A673 (cell line): Measurements from ENCODE around the gene EFCAB14. TPM values are rescaled to one million over a fixed set of nuclear protein-coding genes. Genes with fewer than 3 reads are reported as not detected.
"Not testable (repeated sequence)": the region's sequence is repeated elsewhere in the genome, so short reads cannot be mapped to it uniquely, and the experiment has no call there.

ENCODE experiments used
- BruUV-seq: library from RNA; stranded (reverse); fragments of 400-500 nt; replicated peaks from 2 replicates; lab custom pipeline; 2021; lab: Mats Ljungman, UMichigan
- CTCF ChIA-PET: fragments of 300-600 bp; sonication (Branson Sonifier 250); formaldehyde crosslinking; loops from one replicate; lab custom pipeline; 2022; ENCODE audit warnings: antibody characterized with exemption; lab: Charles Lee
- POLR2A ChIA-PET: fragments of 300-600 bp; sonication (Branson Sonifier 250); formaldehyde crosslinking; loops from one replicate; lab custom pipeline; 2022; ENCODE audit warnings: antibody characterized with exemption; ENCODE audit not compliant: low non-redundant PET; lab: Charles Lee
- DNase-seq: peaks from one replicate; pipeline ENCODE4 v3.0.0-alpha.2; 2015; ENCODE audit warnings: low spot score
- H3K27ac ChIP-seq: fragments of 200-600 bp; sonication (generic); 2 replicates; pipeline ENCODE4 v1.5.1; 2016; ENCODE audit warnings: mixed run types, low read depth, mild to moderate bottlenecking, mixed read lengths, antibody characterized with exemption, low read length; ENCODE audit not compliant: poor library complexity, severe bottlenecking
- H3K27me3 ChIP-seq: fragments of 200-600 bp; sonication (generic); replicated peaks from 2 replicates; pipeline ENCODE4 v1.6.1; 2017; ENCODE audit warnings: mixed run types, low read depth, mild to moderate bottlenecking, mixed read lengths, antibody characterized with exemption, low read length; ENCODE audit not compliant: insufficient read depth, poor library complexity
- H3K36me3 ChIP-seq: fragments of 200-600 bp; sonication (generic); 2 replicates; pipeline ENCODE4 v1.6.1; 2016; ENCODE audit warnings: mixed run types, mild to moderate bottlenecking, mixed read lengths, antibody characterized with exemption, low read length; ENCODE audit not compliant: insufficient read depth, poor library complexity, severe bottlenecking
- H3K4me1 ChIP-seq: fragments of 200-600 bp; sonication (generic); 2 replicates; pipeline ENCODE4 v1.6.1; 2017; ENCODE audit warnings: mixed run types, mild to moderate bottlenecking, mixed read lengths, antibody characterized with exemption, low read length; ENCODE audit not compliant: insufficient read depth, poor library complexity, severe bottlenecking
- H3K4me3 ChIP-seq: fragments of 200-600 bp; sonication (generic); 2 replicates; pipeline ENCODE4 v1.5.1; 2016; ENCODE audit warnings: low read depth, mixed run types, mild to moderate bottlenecking, mixed read lengths, low read length; ENCODE audit not compliant: poor library complexity, severe bottlenecking
- H3K9me3 ChIP-seq: fragments of 200-600 bp; sonication (generic); 2 replicates; pipeline ENCODE4 v1.6.1; 2016; ENCODE audit warnings: mixed run types, low read depth, mild to moderate bottlenecking, mixed read lengths, antibody characterized with exemption, low read length; ENCODE audit not compliant: poor library complexity, severe bottlenecking
- EZH2 ChIP-seq: fragments of 200-600 bp; sonication (generic); IDR thresholded peaks from 2 replicates; pipeline ENCODE4 v1.6.1; 2017; ENCODE audit warnings: borderline replicate concordance, low read depth, mild to moderate bottlenecking, mixed read lengths, antibody characterized with exemption, low read length; ENCODE audit not compliant: poor library complexity, severe bottlenecking
- intact Hi-C: fragments of 100-400 bp; cut with micrococcal nuclease; formaldehyde crosslinking; loops from one replicate; pipeline ENCODE4 v1.10.0; 2022; ENCODE audit not compliant: unreplicated experiment
- total RNA-seq: library from RNA; stranded (reverse); gene quantifications from 2 replicates; pipeline ENCODE4 v1.2.3, GENCODE V29; 2021
- TF ChIP-seq, protein P1 (sequence below): fragments of 300-800, 200-600 bp; sonication (generic); conservative IDR thresholded peaks from 2 replicates; pipeline ENCODE4 v1.5.1; 2017; ENCODE audit warnings: low read depth, mild to moderate bottlenecking, antibody characterized with exemption, low read length, moderate library complexity, mixed read lengths

Gene EFCAB14
- total RNA-seq, 1 experiment from 2014 or later = 39.8 TPM

DNA sequence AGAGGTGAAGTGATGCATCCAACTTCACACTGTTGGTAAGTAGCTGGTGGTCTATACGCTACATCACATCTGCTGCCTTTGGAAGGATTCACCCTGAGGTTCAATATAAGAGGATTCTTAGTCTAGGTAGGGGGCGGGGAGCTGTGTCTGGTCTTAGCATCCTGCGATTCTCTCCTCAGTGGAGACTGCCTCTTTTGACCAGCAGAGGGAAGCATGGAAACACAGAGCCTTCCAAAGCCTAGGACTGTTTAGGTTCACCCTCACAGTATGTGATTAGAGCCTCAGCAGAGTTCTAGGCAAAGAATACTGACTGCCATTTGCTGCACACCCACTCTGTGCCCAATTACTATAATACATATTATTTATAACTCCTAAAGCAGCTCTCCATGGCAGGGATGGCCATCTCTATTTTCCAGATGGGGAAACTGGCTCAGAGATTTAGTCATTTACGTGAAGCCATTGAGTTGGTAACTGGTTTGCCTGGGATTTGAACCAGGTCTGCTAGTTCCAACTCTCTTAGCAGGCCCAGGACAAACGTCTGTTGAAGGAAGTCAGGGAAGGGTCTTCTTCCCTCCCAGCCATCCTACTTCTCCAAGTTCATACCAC, 28.9 kb upstream of the EFCAB14 start:
- intact Hi-C loops = loop anchor here (10.0 kb wide), 1 partner anchor 247 kb away; no protein-coding TSS in a partner anchor
- Histone ChIP-seq H3K36me3 (no peaks in the 10 kb centered on the region), H3K4me1 (no peaks in the 10 kb centered on the region), H3K4me3 (no peak overlapping the region), H3K27ac (no peak overlapping the region), H3K9me3 (no peaks in the 10 kb centered on the region), H3K27me3 (peaks cover 55% of the 10 kb centered on the region)
- TF ChIP-seq EZH2 = no peak
- TF ChIP-seq, protein P1, sequence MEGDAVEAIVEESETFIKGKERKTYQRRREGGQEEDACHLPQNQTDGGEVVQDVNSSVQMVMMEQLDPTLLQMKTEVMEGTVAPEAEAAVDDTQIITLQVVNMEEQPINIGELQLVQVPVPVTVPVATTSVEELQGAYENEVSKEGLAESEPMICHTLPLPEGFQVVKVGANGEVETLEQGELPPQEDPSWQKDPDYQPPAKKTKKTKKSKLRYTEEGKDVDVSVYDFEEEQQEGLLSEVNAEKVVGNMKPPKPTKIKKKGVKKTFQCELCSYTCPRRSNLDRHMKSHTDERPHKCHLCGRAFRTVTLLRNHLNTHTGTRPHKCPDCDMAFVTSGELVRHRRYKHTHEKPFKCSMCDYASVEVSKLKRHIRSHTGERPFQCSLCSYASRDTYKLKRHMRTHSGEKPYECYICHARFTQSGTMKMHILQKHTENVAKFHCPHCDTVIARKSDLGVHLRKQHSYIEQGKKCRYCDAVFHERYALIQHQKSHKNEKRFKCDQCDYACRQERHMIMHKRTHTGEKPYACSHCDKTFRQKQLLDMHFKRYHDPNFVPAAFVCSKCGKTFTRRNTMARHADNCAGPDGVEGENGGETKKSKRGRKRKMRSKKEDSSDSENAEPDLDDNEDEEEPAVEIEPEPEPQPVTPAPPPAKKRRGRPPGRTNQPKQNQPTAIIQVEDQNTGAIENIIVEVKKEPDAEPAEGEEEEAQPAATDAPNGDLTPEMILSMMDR = peak; percentile 63
- peak; percentile 67 for DNase-seq
- POLR2A ChIA-PET = no interaction called here
- no TSS peak for BruUV-seq
- CTCF ChIA-PET = no interaction called here

DNA sequence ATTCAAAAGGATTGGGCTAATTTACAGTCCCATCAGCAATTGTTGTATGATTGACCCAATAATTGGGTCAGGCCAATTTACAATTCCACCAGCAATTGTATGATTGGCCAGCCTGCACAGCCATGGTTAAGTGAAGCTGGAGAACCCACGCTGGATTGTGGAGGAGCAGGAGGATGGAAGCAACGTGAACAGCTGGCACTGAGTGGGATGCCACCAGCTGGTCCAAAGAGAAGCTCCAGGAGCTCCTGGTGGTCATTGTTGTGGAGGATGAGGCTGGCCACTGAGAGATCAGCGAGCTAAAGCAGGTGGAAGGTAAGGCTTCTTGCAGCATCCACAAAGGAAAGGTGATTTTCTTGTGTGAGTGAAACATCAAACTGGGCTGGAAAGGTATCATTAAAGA, 23.2 kb upstream of the EFCAB14 start:
- Histone ChIP-seq H3K9me3 (no peaks in the 10 kb centered on the region), H3K36me3 (no peaks in the 10 kb centered on the region), H3K27me3 (peaks cover 67% of the 10 kb centered on the region), H3K27ac (no peak overlapping the region), H3K4me3 (no peak overlapping the region), H3K4me1 (no peaks in the 10 kb centered on the region)
- CTCF ChIA-PET = no interaction called here
- POLR2A ChIA-PET = no interaction called here
- TF ChIP-seq EZH2 = no peak
- TF ChIP-seq, protein P1 = no peak
- intact Hi-C loops = loop anchor here (10.0 kb wide), 1 partner anchor 253 kb away; no protein-coding TSS in a partner anchor
- BruUV-seq = no TSS peak
- no peak for DNase-seq

DNA sequence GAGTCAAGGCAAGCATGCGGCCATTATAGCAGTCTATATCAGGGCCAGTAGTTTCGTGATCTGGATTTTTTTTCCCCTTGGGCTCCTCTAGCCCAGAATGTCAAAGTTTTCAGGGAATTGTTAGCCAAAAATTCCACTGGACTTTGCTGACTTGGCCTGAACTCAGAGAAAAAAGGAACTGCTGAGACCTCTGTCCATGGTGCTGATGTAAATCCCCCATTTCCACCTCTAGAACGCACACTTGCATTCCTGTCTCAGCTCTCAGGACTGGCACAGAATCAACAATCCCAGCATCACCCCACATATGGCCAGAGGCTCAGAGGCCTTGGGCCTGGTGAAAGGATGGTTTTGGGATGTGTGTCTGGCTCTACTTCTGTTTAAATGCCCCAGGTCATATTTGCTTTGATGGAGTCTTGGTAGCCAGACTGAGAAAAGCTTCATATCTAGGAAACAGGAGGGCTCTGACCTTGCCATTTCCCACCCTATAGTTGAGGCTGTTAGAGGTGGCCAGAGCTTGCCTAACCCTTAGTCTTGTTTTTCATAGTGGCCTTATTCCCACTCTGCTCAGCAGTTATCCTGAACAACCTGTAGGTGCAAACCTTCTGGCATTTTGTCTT, 16.9 kb upstream of the EFCAB14 start:
- Histone ChIP-seq H3K27ac (no peak overlapping the region), H3K27me3 (peaks cover 15% of the 10 kb centered on the region), H3K36me3 (no peaks in the 10 kb centered on the region), H3K4me3 (no peak overlapping the region), H3K4me1 (no peaks in the 10 kb centered on the region), H3K9me3 (no peaks in the 10 kb centered on the region)
- no TSS peak for BruUV-seq
- peak; percentile 64 for DNase-seq
- CTCF ChIA-PET = interaction anchor here (0.6 kb wide), 1 partner anchor 293 kb away, joined by 4 read pairs; no protein-coding TSS in a partner anchor
- intact Hi-C loops = no loop called here
- no peak for TF ChIP-seq EZH2
- TF ChIP-seq, protein P1 = peak; percentile 50; the same call in 1 of the 2 replicates
- POLR2A ChIA-PET = no interaction called here

DNA sequence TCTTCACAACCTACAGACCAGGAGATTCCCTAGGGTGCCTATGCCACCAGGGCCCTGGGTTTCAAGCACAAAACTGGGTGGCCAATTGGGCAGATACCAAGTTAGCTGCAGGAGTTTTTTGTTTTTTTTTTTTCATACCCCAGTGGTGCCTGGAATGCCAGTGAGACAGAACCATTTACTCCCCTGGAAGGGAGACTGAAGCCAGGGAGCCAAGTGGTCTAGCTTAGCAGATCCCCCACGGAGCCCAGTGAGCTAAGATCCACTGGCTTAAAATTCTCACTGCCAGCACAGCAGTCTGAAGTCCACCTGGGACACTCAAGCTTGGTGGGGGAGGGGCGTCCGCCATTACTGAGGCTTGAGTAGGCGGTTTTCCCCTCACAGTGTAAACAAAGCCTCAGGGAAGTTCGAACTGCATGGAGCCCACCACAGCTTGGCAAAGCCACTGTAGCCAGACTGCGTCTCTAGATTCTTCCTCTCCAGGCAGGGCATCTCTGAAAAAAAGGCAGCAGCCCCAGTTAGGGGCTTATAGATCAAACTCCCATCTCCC, 9.5 kb upstream of the EFCAB14 start:
- BruUV-seq, H3K27me3 ChIP-seq, DNase-seq, CTCF ChIA-PET, H3K4me3 ChIP-seq, H3K27ac ChIP-seq, H3K4me1 ChIP-seq, POLR2A ChIA-PET, H3K36me3 ChIP-seq, H3K9me3 ChIP-seq: not testable (repeated sequence)
- intact Hi-C loops = loop anchor here (5.0 kb wide), 1 partner anchor 181 kb away; no protein-coding TSS in a partner anchor
